ENCODE data around the gene AHCYL2.

DNA sequence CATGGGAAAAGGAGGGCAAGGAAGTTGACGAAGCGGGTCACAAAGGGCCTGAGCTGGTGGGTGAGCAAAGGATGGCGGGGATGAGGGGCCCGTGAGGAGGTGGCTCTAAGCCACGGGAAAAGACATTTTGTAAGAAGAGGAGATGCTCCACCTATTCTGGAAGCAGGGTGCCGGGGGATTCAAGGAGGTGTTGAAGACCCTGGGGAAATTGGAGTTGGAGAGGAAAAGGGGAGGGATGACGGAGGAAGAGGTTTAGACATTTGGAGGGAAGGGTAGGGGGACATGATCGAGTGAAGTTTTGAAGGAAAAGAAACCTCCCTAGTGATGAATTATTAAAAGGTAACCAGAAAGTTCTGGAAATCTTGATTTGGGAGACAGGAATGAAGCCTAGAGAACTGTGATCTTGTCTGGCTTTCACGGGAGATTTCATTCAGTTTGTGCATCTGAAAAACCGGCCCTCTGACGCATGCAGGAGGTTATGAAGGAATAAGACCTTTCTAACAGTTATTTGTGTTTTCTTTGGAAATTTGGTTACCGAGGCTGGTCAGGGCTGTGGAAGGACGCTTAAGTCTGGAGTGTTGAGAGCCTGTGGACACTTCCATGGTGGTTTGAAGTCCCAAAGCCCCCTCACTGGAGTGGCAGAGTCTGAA, 35.0 kb upstream of the AHCYL2 start:
- no peak for TF ChIP-seq POLR2A (IDR thresholded peaks at IDR 0.05; ENCODE audit: low read depth, low read length)
- TF ChIP-seq, protein P1, sequence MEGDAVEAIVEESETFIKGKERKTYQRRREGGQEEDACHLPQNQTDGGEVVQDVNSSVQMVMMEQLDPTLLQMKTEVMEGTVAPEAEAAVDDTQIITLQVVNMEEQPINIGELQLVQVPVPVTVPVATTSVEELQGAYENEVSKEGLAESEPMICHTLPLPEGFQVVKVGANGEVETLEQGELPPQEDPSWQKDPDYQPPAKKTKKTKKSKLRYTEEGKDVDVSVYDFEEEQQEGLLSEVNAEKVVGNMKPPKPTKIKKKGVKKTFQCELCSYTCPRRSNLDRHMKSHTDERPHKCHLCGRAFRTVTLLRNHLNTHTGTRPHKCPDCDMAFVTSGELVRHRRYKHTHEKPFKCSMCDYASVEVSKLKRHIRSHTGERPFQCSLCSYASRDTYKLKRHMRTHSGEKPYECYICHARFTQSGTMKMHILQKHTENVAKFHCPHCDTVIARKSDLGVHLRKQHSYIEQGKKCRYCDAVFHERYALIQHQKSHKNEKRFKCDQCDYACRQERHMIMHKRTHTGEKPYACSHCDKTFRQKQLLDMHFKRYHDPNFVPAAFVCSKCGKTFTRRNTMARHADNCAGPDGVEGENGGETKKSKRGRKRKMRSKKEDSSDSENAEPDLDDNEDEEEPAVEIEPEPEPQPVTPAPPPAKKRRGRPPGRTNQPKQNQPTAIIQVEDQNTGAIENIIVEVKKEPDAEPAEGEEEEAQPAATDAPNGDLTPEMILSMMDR (IDR thresholded peaks at IDR 0.05; ENCODE audit: extremely low read depth in 1 of 2, insufficient read depth in 1 of 2, low read depth in 1 of 2, low read length in 2 of 2) = no peak
- no peak for TF ChIP-seq EZH2 (IDR thresholded peaks at IDR 0.05; ENCODE audit: borderline replicate concordance, low read depth, low read length, severe bottlenecking)
- TF ChIP-seq, protein P2, sequence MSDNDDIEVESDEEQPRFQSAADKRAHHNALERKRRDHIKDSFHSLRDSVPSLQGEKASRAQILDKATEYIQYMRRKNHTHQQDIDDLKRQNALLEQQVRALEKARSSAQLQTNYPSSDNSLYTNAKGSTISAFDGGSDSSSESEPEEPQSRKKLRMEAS (IDR thresholded peaks at IDR 0.05; ENCODE audit: insufficient read depth, insufficient read length) = no peak
- no peak for TF ChIP-seq POLR2AphosphoS5 (IDR thresholded peaks at IDR 0.05; ENCODE audit: insufficient read depth, low read depth, low read length)
